ENCODE results near the gene MRPS24. TPM values are rescaled to one million over a fixed set of nuclear protein-coding genes. Genes with fewer than 3 reads are reported as not detected.
"Not testable (repeated sequence)": the region's sequence is repeated elsewhere in the genome, so short reads cannot be mapped to it uniquely, and the experiment has no call there.

Gene MRPS24
- total and polyA plus RNA-seq, 8 donors = 42.2 to 77.0 (median 59.4) TPM

DNA sequence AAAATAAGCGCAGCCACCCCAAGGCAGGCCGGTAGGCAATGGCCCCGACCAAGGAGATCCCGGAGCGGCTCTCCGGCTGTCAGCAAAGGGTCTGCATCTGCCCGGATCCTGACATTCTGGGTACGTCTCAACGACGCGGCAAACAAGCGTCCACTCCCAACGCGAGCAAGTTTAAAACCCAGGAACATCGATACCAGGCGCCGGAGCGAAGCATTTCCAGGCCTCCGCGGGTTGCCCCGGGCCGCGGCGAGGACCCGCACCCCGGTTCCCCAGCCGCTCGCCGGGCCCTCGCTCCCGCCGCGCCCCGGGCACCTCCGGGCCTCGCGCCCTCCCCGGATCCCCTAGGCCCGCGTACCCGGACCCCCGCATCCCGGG lies 36.6 kb upstream of the MRPS24 start:
- no peaks in the 10 kb centered on the region for H3K36me3 ChIP-seq
- no peak for TF ChIP-seq CTCF (IDR thresholded peaks at IDR 0.05)
- DNase-seq (peak; percentile 18 to 63 (median 28)), ATAC-seq (peak; percentile 23 to 52 (median 50)), FAIRE-seq (no peak)
- peak overlapping the region; percentile 48 to 83 (median 72) for H3K27ac ChIP-seq
- peak overlapping the region; percentile 49 to 78 (median 70) for H3K4me3 ChIP-seq
- intact Hi-C loops (cut with DNase I) = no loop called here
- 0% methylated on average over 29 to 43 of the region's 43 CpGs for WGBS, 2 donors
- no peaks in the 10 kb centered on the region for H3K27me3 ChIP-seq
- H3K4me1 ChIP-seq = peaks cover 0 to 14% (median 11%) of the 10 kb centered on the region in 3 donors
- H3K9me3 ChIP-seq = no peaks in the 10 kb centered on the region

DNA sequence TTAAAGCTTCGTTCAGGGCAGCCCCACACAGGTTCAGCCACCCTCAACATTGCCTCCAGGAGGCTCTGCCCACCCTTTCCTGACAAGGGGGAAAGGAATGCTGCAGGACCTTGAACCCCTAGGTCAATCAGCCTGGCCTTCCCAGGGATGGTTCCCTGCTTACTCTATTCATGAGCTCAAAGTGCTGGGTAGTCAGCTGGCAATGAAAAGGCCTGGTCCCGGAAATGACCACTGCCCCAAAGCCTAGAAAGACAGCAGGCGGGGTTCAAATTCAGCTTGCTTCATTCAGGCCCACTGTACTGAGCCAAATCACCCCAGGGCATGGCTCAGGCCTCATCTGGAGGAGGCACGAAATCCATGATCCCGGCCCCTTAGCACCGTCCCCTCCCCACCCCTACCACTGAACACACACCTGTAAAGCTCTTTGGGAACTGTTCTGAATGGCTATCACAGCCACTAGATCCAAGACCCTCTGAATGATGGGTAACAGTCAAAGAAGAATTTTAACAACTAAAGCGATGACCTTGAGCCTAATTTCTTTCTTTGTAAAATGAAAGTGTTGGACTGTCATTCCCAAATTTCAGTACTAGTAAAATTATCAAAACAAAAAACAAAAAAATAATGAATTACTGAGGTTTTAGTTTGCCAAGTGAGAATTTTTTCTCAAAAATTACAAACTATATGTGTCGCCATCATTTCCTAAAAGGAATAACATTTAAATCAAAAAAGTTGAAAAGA lies 36.1 kb upstream of the MRPS24 start:
- Histone ChIP-seq H3K27ac (peak overlapping the region; percentile 48 to 83 (median 72)), H3K9me3 (no peaks in the 10 kb centered on the region), H3K27me3 (no peaks in the 10 kb centered on the region), H3K4me1 (peaks cover 0 to 14% (median 11%) of the 10 kb centered on the region in 3 donors), H3K36me3 (no peaks in the 10 kb centered on the region), H3K4me3 (peak overlapping the region; percentile 49 to 78 (median 70))
- no peak for FAIRE-seq
- intact Hi-C loops (cut with DNase I) = no loop called here
- TF ChIP-seq CTCF (IDR thresholded peaks at IDR 0.05) = no peak
- 19 to 25% methylated on average over 8 of the region's 8 CpGs for WGBS, 2 donors
- peak; percentile 41 to 73 (median 62) for ATAC-seq
- DNase-seq = peak in 4 of 6 donors; percentile 29 to 37 (median 33)

DNA sequence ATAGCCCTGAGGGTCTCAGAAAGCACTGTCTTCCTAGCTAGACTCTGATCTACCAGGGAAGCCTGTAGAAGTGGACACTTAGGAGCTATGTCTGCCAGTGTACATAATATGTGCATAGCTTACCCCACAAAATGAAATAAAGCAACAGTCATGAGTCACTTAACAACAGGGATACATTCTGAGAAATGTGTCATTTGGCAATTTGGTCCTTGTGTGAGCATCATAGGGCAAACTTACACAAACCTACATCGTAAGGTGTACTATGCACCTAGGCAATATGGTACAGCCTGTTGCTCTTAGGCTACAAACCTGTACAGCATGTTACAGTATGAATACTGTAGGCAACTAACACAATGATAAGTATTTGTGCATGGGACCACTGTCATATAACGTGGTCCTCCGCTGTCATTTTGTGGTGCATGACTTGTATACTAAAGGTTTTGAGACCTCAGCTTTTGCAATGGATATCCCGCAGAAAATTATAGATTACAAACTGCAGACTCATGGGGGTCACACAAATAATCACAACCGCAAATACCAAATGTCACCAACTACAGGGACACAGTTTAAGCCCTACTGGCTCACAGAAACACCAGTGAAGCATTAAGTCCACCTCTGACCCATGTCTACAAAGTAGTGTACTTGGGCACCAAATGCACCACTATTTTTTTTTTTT lies 35.4 kb upstream of the MRPS24 start:
- intact Hi-C loops (cut with DNase I) = no loop called here
- Histone ChIP-seq H3K27me3 (no peaks in the 10 kb centered on the region), H3K36me3 (no peaks in the 10 kb centered on the region), H3K9me3 (no peaks in the 10 kb centered on the region), H3K4me3 (peak overlapping the region in 2 of 4 donors; percentile 72 to 78), H3K27ac (peak overlapping the region in 1 of 4 donors; percentile 83), H3K4me1 (peaks cover 0 to 14% (median 11%) of the 10 kb centered on the region in 3 donors)
- no peak for TF ChIP-seq CTCF (IDR thresholded peaks at IDR 0.05)
- FAIRE-seq (no peak), ATAC-seq (no peak), DNase-seq (no peak)
- WGBS, 2 donors = 82 to 85% methylated on average over 5 of the region's 5 CpGs

DNA sequence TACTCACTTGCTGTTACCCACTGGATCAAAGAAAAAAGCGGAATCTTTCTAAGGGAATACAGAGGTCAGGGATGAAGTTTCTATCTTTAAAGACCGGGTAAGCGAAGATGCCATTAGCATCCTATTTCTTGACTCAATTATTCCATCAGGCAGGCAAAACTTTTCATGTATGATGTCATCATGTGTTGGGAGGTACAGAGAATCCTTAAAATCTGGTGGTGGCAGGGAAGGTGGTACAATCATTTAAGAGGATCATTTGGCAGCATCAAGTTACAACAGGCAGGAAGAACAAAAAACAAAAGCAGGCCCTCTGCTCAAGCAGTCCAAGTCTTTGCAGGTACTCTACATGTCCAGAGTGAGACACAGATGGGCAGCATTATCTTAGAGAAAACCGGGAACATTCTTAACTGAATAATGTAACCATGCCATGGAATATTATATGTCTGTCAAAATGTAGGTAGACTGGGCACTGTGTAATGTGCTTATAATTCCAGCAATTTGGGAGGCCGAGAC lies 33.3 kb upstream of the MRPS24 start:
- no peak for FAIRE-seq
- 89 to 95% methylated on average over 5 of the region's 5 CpGs for WGBS, 2 donors
- intact Hi-C loops (cut with DNase I) = no loop called here
- H3K27ac ChIP-seq = no peak overlapping the region
- peaks cover 0 to 14% (median 11%) of the 10 kb centered on the region in 3 donors for H3K4me1 ChIP-seq
- no peak for TF ChIP-seq CTCF (IDR thresholded peaks at IDR 0.05)
- no peak overlapping the region for H3K4me3 ChIP-seq
- DNase-seq = no peak
- no peak for ATAC-seq
- no peaks in the 10 kb centered on the region for H3K36me3 ChIP-seq
- no peaks in the 10 kb centered on the region for H3K27me3 ChIP-seq
- H3K9me3 ChIP-seq = no peaks in the 10 kb centered on the region

DNA sequence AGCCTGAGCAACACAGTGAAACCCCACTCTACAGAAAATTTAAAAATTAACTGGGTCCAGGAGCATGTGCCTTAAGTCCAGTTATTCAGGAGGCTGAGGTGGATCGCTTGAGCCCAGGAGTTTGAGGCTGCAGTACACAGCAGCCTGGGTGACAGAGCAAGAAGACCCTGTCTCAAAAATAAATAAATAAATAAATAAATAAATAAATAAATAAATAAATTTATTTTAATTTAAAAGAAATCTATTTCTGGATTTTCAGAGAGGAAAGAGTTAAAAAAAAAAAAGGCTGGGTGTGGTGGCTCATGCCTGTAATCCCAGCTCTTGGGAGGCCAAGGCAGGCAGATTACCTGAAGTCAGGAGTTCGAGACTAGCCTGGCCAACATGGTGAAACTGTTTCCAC lies 29.3 kb upstream of the MRPS24 start:
- ATAC-seq; DNase-seq; H3K36me3 ChIP-seq; H3K27me3 ChIP-seq; intact Hi-C loops (cut with DNase I); H3K4me3 ChIP-seq; H3K4me1 ChIP-seq; H3K27ac ChIP-seq; H3K9me3 ChIP-seq; FAIRE-seq: not testable (repeated sequence)
- WGBS, 2 donors = 89 to 95% methylated on average over 2 of the region's 2 CpGs
